ENCODE measurements around the gene ATRX. TPM values are rescaled to one million over a fixed set of nuclear protein-coding genes. Genes with fewer than 3 reads are reported as not detected.

Gene ATRX
- total RNA-seq, 2 donors from 2014 or later: 49.3 to 110 TPM

DNA sequence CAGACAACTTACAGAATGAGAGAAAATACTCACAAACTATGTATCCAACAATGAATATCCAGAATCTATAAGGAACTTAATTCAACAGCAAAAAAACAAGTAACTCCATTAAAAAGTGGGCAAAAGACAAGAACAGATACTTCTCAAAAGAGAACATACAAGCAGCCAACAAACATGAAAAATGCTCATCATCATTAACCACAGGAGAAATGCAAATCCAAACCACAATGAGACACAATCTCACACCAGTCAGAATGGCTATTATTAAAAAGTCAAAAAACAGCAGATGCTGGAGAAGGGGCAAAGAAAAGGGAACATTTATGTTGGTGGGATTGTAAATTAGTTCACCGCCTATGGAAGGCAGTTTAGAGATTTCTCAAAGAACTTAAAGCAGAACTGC, 188.5 kb downstream of the ATRX start:
- Histone ChIP-seq H3K4me3 (no peak overlapping the region), H3K9me3 (no peaks in the 10 kb centered on the region), H3K27ac (no peak overlapping the region), H3K4me1 (replicated peaks) (no peaks in the 10 kb centered on the region), H3K27me3 (replicated peaks; ENCODE audit: insufficient read depth) (no peaks in the 10 kb centered on the region), H3K36me3 (no peaks in the 10 kb centered on the region)
- intact Hi-C loops (cut with DNase I): no loop called here
- TF ChIP-seq POLR2A (IDR thresholded peaks at IDR 0.05): no peak
- TF ChIP-seq CTCF (IDR thresholded peaks at IDR 0.05): no peak
- TF ChIP-seq POLR2AphosphoS5 (IDR thresholded peaks at IDR 0.05): no peak
- 100% methylated on average over 1 of the region's 1 CpG for WGBS
- no peak for DNase-seq (ENCODE audit: low spot score)

GRCh38 chrX:77597090-77597489, 188.9 kb downstream of the ATRX start:
- intact Hi-C loops (cut with DNase I): no loop called here
- Histone ChIP-seq H3K9me3 (no peaks in the 10 kb centered on the region), H3K36me3 (no peaks in the 10 kb centered on the region), H3K4me3 (no peak overlapping the region), H3K27ac (no peak overlapping the region), H3K27me3 (replicated peaks; ENCODE audit: insufficient read depth) (no peaks in the 10 kb centered on the region), H3K4me1 (replicated peaks) (no peaks in the 10 kb centered on the region)
- TF ChIP-seq CTCF (IDR thresholded peaks at IDR 0.05) (no peak), POLR2A (IDR thresholded peaks at IDR 0.05) (no peak), POLR2AphosphoS5 (IDR thresholded peaks at IDR 0.05) (no peak)
- 56% methylated on average over 1 of the region's 1 CpG for WGBS
- no peak for DNase-seq (ENCODE audit: low spot score)

GRCh38 chrX:77595848-77596247, 190.2 kb downstream of the ATRX start:
- Histone ChIP-seq H3K36me3 (no peaks in the 10 kb centered on the region), H3K27me3 (replicated peaks; ENCODE audit: insufficient read depth) (no peaks in the 10 kb centered on the region), H3K27ac (no peak overlapping the region), H3K9me3 (no peaks in the 10 kb centered on the region), H3K4me3 (no peak overlapping the region), H3K4me1 (replicated peaks) (no peaks in the 10 kb centered on the region)
- intact Hi-C loops (cut with DNase I): no loop called here
- DNase-seq (ENCODE audit: low spot score): no peak
- no peak for TF ChIP-seq CTCF (IDR thresholded peaks at IDR 0.05)
- TF ChIP-seq POLR2AphosphoS5 (IDR thresholded peaks at IDR 0.05): no peak
- no peak for TF ChIP-seq POLR2A (IDR thresholded peaks at IDR 0.05)
- 61% methylated on average over 4 of the region's 4 CpGs for WGBS

DNA sequence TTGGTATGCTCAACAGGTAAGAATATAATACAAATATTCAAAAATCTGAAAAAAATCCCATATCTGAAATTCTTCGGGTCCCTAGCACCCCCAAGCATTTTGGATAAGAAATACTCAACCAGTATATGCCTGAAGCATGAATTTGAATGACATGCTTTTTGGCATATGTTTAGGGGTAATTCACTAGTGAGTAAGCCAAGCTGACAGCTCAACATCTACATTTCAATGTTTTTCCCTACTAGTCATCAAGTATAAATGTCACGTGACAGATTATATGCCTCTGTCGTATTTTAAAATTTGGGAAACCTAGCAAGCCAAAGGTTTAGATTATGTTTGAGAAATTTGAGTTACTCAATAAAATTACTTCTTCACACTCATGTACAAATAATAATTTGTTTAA, 213.7 kb downstream of the ATRX start:
- no peaks in the 10 kb centered on the region for H3K36me3 ChIP-seq

More for the DNA sequence above, 213.7 kb downstream of the ATRX start:
- Histone ChIP-seq H3K4me1 (replicated peaks) (no peaks in the 10 kb centered on the region), H3K4me3 (no peak overlapping the region), H3K27me3 (replicated peaks; ENCODE audit: insufficient read depth) (no peaks in the 10 kb centered on the region), H3K9me3 (no peaks in the 10 kb centered on the region), H3K27ac (no peak overlapping the region)
- intact Hi-C loops (cut with DNase I): no loop called here
- no peak for TF ChIP-seq POLR2A (IDR thresholded peaks at IDR 0.05)
- TF ChIP-seq POLR2AphosphoS5 (IDR thresholded peaks at IDR 0.05): no peak
- TF ChIP-seq CTCF (IDR thresholded peaks at IDR 0.05): no peak
- DNase-seq (ENCODE audit: low spot score): no peak
- 95% methylated on average over 3 of the region's 3 CpGs for WGBS
